Stimulated activated CD4-positive, alpha-beta T cell treated with anti-CD3 and anti-CD28 coated beads, TNF-alpha, amount 100 ng/mL, for 48 hours (primary cell): ENCODE results near the gene MARK2.

Source experiments
- DNase-seq, 3 donors: peaks; one replicate each; pipeline ENCODE4 v3.0.0-alpha.2; 2020; ENCODE audit warnings: low read depth in 3 of 3

MARK2 gene

DNA sequence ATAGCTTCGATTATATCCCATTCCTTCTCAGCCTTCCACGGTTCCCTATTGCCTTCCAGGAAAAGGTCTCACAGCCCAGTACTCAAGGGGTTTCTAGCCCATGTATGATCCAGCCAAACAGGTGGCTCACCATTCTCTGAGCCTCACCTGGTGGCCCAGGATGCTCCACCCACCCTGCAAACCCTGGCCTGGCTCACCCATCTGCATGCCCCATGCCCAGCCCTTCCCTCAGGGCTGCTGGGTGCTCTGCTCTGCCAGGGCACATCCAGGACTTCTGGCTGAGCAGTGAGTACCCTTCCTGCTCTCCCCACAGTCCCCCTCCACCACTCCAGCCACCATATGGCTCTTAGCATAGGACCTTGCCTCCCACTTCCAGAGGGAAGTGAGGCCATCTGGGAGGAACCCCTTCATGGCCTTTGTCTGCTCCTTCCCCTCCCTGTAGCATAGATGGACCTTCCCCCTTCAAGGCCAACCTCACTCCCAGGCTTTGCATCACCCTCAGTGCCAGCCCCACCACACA lies 83.8 kb downstream of the MARK2 start:
- DNase-seq = no peak

DNA sequence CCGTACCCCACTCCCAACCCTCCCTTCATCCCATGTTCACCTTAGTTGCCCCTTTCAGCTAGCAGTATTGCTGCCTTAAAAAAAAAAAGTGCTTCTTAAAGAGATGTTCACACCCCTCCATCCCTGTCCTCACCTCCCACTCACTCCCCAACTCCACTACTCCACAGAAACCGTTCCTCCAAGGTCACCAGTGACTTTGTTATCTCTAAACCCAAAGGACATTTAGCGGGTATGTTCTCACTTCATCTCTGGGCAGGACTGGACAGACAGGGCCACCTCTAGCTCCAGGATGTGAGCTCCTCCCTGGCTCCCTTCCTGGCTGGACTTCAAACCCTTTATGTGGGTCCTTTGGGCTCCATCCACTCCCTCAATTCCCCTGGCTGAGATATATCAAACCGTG lies 84.4 kb downstream of the MARK2 start:
- DNase-seq = no peak

DNA sequence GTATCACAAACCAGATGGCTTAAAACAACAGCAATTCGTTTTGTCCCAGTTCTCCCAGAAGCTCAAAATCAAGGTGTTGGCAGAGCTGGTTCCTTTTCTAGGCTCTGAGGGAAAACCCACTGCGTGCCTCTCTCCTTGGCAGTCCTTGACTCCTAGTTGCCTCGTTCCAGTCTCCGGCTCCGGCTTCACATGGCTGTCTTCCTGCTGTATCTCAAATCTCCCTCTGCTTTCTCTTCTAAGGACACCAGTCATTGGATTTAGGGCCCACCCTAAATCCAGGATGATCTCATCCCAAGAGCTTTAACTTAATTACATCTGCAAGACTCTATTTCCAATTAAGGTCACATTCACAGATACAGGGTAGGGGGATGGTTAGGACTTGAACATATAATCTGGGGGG lies 90.7 kb downstream of the MARK2 start:
- no peak for DNase-seq

DNA sequence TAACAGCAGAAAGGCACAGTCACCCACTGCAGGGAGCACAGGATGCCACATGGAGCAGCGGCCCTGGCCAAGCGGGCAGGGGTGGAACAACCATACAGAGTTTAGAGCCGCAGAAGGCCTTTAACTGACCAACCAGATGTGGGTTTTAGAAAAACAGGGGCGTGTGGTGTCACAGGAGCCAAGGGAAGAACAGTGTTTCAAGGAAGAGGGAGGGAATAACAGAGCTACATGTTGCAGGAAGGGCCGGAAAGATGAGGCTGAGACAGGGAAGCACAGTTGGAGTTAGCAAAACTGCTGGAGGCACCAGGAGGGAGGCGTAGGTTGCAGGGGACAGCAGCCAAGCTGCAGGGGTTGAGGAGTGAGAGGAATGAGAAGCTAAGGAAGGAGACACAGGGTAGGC lies 92.1 kb downstream of the MARK2 start:
- DNase-seq = no peak

DNA sequence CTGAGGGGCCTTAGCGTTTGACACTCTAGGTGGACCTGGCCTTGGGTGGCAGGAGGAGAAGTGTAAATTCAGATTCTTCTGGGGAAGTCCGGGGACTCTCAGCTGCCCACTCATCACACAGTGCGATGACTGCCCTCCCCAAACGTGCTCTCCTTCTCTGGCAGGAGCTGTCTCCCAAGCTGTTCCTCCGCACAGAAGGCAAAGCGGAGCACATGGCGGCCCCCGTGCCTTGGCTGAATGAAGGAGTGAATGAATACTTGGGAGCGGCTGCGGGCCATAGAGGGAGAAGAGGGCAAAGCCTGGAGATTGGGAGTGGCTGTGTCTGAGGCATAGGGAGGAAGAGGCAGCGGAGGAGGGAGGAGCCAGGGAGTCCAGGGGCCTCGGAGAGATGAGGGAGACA lies 93.0 kb downstream of the MARK2 start:
- DNase-seq = no peak

DNA sequence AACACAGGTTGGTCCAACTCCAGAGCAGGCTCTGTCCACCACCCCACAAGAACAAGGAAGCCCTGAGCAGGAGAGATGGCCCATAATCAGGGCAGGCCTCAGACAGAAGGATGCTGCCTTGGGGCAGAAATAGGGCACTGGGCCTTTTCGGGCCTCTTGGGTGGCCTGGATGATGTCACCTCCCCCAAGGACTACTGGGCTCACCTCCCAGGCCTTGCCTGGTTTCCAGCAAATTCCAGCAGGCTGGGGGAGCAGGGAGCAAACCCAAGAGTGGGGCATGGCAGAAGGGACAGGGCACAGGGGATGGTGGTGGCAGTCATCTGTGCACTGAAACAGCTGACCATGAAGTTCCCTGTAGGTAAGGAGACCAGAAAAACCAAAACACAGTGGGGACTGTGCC lies 94.5 kb downstream of the MARK2 start:
- DNase-seq = no peak

DNA sequence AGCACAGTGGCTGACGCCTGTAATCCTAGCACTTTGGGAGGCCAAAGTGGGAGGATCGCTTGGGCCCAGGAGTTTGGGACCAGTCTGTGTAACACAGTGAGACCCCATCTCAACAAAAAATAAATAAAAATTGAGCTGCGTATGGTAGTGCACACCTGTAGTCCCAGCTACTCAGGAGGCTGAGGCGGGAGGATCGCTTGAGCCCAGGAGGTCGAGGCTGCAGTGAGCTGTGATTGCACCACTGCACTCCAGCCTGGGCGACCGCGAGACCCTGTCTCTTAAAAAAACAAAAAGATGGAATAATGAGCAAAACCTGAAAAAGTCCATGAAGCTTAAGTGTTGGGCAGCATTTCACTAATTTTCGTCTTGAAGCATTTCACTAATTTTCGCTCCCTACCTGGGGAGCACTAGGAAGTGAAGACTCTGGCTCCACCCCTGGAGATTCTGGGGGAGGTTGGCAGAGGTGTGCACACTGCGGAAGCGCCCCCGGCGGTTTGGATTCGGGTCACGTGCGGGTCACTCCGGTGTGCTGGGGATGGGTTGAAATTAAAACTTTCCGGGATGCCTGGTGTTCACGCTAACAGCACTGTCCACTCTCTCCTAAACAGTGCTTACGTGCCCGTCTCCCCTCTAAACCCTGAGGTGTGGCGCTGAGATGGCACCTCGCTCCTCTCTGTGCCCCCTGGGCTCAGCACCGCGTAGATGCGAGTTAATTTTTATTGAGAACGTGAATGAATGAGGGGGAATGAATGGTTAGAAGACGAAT lies 99.0 kb downstream of the MARK2 start:
- no peak for DNase-seq

DNA sequence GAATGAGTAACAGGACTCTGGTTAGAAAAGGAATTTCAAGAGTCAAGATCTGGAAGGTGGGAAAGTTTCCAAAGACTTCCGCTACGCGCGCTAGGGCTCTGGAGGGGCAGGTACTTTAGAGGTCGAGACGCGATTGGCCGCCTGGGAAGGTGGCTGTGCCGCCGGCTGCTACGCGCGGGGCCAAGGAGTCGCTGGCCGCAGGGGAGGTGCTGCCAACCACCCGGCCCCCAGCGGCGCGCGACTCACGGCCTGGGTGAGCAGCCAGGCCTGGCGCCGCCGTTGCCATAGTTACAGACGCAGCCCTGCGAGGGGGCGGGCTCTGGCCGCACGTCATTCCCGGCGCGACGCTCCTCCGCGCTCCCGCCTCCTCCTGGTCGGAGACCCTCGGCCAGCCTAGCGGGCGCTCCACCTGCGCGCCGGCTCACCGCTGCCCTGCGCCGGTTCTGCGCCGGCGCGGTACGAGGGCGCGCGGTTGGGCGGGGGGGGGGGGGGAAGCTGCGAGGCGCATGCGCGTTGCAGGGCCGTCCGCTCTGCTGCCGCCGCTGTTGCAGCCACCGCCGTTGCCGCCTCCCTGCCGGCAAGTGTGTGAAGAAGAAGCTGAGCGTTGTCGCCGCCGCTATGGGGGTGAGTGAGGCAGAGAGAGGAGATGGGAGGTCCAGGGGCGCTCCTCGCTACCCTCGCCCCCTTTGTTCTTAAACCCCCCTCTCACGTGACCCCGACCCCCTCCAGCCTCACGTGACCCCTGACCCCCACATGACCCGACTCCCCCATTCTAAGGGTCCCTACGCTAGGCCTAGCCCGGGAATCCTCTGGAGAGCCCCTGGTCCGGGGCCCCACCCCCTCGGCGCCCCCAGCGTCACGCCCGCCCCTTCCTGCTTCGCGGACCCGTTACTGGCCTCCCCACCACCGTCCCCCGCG lies 99.8 kb downstream of the MARK2 start, which contains the start of gene NAA40:
TSS of gene NAA40 (plus strand) at position 524 of the 918 bp plus-strand sequence. CDS start at position 619, 95 bp downstream.
- DNase-seq = peak; percentile 90 to 94 (median 91)

DNA sequence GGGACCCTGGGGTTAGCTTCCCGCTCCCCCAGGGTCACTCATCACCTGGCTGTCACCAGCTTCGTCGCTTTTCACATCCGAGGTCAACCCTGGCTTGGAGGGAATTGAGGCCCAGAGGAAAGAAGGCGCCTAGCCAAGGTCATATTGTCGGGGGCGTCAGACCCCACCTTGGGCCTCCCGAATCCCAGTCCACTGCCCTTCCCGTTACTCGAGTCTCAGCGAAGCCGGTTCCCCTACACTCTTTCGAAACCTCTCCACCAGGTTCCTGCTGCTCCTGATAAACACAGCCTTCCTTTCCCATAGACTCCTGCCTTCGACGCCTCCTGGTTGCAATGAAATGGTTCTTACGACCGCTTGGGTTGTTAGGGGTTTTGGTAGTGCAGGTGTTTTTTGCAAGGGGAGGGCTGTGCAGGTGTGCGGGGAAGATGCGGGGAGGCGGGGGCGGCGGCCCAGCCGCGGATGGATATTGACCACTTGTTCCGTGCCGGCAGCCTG lies 100.5 kb downstream of the MARK2 start:
- DNase-seq = no peak

DNA sequence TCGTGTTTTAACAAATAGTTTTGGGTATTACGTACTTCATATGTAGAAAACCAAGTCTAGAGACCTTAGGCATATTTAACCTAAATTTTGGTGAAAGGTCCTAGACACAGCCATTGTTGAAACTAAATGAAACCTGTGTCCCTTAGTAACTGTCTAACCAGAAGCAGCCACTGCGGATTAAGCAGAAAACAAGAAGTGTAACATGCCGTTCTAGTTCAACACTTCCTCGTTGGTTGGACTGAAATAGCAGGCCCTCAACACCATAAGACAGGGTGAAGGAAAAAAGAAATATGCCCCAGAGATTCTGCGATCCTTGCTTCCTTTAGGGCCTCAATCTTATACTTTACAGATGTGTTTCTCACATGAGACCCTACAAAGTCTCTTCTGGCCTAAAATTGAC lies 101.9 kb downstream of the MARK2 start:
- DNase-seq = no peak

DNA sequence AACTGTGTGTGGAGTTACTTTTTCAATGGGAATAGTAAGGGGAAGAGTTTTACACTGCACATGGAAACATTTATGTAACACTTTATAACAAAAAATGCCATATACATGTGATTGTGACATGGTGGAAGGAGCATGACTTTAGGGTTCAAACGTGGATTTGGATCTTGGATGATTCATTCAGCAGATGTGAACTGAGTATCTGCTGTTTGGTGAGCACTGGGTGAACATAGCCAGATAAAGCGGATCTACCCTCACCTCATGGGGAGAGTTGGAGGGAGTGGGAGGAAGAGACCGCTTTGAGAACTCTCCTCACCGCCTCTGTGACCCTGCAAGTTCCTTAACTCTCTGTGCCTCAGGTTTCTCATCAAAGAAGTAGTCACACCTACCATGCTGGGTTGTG lies 103.0 kb downstream of the MARK2 start:
- DNase-seq = no peak

DNA sequence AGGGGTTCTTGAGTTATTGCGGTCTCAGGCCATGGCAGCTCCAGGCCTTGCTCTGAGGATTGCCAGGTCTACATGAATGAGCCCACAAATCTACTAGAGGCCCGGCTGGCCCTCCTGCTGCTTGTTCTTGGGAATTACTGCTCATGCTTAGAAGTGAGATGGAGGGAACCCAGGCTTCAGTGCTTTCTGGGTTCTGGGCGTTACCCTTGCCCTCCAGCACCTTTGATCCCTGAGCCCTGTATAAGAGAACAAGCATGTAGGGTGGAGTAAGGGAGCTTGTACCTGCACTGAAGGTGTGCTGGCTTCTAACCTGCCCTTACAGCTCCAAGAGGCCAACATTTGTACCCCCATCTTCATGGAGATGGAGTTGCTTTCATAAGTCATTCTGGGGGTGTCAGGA lies 103.9 kb downstream of the MARK2 start:
- no peak for DNase-seq

DNA sequence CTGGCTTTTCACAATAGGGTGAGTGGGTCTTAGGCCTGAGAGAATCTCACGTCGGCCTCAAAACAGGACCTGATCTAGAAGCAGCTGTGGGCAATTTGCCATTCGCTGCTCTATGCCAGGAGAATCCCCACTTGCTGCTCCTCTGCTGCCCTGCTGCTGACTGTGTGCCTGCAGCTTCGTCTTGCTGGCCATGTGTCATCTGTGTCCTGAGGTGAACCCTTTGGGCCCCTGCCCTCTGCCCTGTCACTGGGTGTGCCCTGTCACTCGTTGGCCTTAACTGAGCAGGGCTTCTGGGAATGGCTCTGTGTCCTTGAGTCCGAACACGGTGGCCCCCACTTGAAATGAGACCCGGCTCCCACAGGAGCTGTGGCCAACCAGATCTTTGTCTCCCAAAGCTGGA lies 106.1 kb downstream of the MARK2 start:
- DNase-seq = no peak

DNA sequence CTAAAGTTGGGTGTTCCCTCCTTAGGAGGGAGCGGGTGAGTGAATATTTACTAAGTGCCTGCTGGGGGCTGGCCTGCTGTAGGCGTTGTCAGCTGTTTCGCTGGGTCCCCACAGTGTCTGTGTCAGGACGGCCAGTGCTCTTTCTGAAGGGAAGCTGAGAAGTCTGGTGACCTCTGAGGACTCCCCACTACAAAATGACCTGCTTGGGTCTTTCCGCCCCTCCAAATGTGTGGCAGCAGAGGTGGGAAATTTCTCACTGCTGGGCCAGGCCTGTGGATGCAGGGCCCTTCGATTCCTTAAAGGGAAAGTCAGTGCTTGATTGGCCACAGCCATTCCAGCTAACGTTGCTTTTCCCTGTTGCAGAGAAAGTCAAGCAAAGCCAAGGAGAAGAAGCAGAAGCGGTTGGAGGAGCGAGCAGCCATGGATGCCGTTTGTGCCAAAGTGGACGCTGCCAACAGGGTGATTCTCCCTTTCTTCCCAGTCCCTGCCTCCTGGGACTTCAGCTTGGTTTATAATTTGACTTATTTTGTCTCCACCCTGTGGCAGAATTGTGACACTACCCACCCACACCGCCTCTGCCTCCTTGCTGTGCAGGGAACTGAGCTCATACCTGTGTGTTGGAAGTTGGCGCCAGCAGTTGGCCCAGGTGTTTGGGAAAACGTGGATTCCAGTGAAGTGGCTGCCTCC lies 106.7 kb downstream of the MARK2 start:
- peak in 2 of 3 donors; percentile 20 to 36 for DNase-seq

DNA sequence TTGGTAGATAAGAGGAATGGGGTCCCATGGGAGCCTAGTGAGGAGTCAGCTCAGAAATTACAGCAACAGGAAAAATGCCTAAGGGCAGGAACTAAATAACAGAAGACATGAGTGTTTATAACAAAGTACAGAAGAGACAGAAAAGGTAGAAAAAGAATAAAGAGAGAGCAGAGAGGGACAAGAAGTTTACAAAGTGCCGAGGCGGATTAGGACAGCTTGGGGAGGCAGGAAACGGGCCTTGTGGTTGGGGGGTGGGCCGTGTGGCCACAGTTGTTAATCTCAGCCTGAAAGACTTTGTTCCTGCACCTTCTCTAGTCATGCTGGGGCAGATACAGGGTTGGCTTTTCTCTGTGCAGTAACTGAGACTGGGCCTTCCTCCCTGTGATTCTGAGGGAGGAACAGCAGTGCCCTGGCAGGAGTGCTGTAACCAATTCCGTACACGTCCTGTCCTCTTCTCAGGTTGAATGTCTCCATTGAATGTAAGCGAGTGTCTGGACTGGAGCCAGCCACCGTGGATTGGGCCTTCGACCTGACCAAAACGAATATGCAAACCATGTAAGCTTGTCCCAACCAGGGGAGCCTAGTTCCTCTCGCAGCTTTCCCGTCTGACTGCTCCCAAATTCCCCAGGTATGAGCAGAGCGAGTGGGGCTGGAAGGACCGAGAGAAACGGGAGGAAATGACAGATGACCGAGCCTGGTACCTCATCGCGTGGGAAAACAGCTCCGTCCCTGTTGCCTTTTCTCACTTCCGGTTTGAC lies 113.0 kb downstream of the MARK2 start:
- DNase-seq = no peak

DNA sequence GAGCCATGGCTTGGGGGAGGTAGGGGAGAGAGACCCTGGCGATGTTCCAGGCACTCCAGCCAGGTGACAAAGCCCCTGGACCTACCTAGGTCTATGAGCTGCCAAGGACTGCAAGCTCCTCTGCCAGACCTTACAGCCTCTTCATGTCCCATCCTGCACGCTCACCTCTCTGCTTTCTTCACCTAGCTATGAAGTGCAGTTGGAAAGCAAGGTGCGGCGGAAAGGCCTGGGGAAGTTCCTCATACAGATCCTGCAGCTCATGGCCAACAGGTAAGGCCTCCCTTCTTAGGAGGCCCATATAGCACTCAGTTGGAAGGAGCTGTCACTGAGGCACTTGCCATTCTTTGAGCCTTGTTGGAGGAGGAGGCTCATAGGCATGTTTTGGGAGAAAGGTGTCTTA lies 113.7 kb downstream of the MARK2 start:
- DNase-seq = no peak

DNA sequence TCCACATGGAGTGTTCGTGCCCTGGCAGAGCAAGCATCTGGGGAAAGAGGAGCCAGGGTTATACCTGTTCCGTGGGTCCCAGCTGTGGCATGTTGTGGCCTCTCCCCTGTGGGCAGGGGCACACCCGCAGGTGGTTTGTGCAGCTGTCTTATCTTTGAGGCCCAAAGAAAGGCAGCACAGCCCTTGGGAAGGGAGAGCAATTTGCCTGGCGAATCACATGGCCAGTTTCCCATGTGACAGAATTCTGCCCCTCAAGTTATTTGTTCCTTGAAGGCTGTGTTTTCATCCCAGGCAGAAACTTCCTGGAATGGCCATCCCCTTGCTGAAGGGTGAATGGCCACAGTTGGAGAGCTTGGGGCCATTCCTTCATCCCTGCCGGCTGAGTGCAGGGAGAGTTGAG lies 119.1 kb downstream of the MARK2 start:
- no peak for DNase-seq
